HepG2 (cell line): ENCODE results near the gene CTNNA3. TPM values are rescaled to one million over a fixed set of nuclear protein-coding genes. Genes with fewer than 3 reads are reported as not detected.

Experiments used
- ATAC-seq: fragments of 200-7000 bp; cut with Tn5 transposase; 3 replicates; pipeline ENCODE4 v1.9.1; 2020; ENCODE audit warnings: mild to moderate bottlenecking, moderate library complexity
- BruUV-seq: library from RNA; stranded (reverse); fragments of 400-500 nt; replicated peaks from 2 replicates; lab custom pipeline; 2021; lab: Mats Ljungman, UMichigan
- CTCF ChIA-PET: fragments of 300-600 bp; formaldehyde crosslinking; extraction: SDS; loops from one replicate; lab custom pipeline; 2021; ENCODE audit warnings: low total read pairs, inconsistent platforms, low intra/inter-chr PET ratio; lab: Yijun Ruan, JAX
- POLR2A ChIA-PET: fragments of 350-600 bp; sonication (Branson Sonifier 250); formaldehyde crosslinking; loops from one replicate; lab custom pipeline; 2020; ENCODE audit warnings: antibody characterized with exemption, inconsistent platforms; lab: Yijun Ruan, JAX
- DNase-seq: peaks from one replicate; pipeline ENCODE4 v3.0.0-alpha.2; 2015; ENCODE audit warnings: low spot score
- FAIRE-seq: peaks from 3 replicates; lab custom pipeline; 2011; peaks lifted over from hg19 to GRCh38; lab: Jason Lieb, UNC
- H2AFZ ChIP-seq: one replicate; pipeline ENCODE4 v1.6.1; 2011; ENCODE audit warnings: low read length, inconsistent platforms
- H3K27ac ChIP-seq: fragments of 300-600 bp; 3 replicates; pipeline ENCODE4 v1.8.0; 2011; ENCODE audit warnings: mixed run types, mild to moderate bottlenecking, mixed read lengths, low read length, inconsistent platforms; ENCODE audit not compliant: insufficient read depth; ENCODE audit errors: extremely low read length
- H3K27me3 ChIP-seq, 2 experiments: fragments of 200-600 bp in 1 of 2; 2 replicates in 1 of 2; 3 replicates in 1 of 2; pipeline versions ENCODE4 v1.6.0 to v1.8.0; 2011; ENCODE audit warnings: low read length in 2 of 2, mild to moderate bottlenecking in 2 of 2, moderate library complexity in 2 of 2, inconsistent platforms in 1 of 2; ENCODE audit not compliant: insufficient read depth in 2 of 2, control insufficient read depth in 1 of 2
- H3K36me3 ChIP-seq, 2 experiments: fragments of 200-600 bp in 1 of 2; replicated peaks in 1 of 2; 2 replicates in 1 of 2; 3 replicates in 1 of 2; pipeline versions ENCODE4 v1.5.1 to v1.8.0; 2011; ENCODE audit warnings: low read length in 2 of 2, inconsistent platforms in 1 of 2; ENCODE audit not compliant: insufficient read depth in 2 of 2, control insufficient read depth in 1 of 2
- H3K4me1 ChIP-seq: 2 replicates; pipeline ENCODE4 v1.5.1; 2012; ENCODE audit warnings: low read length, inconsistent platforms; ENCODE audit not compliant: insufficient read depth
- H3K4me2 ChIP-seq: 2 replicates; pipeline ENCODE4 v1.6.0; 2011; ENCODE audit warnings: low read depth, low read length, inconsistent platforms
- H3K4me3 ChIP-seq, 3 experiments: fragments of 200-600 bp in 1 of 3; sonication (generic), shearing (Covaris generic) in 1 of 3; replicated peaks in 1 of 3; 2 replicates each; pipeline ENCODE4 v1.5.1; 2011 to 2016; ENCODE audit warnings: low read length in 3 of 3, inconsistent platforms in 2 of 3, low read depth in 2 of 3, mild to moderate bottlenecking in 2 of 3, control low read depth in 1 of 3, mixed read lengths in 1 of 3; ENCODE audit not compliant: insufficient read depth in 1 of 3
- H3K79me2 ChIP-seq: one replicate; pipeline ENCODE4 v1.6.1; 2011; ENCODE audit warnings: low read length, inconsistent platforms; ENCODE audit not compliant: insufficient read depth
- H3K9ac ChIP-seq: 2 replicates; pipeline ENCODE4 v1.6.0; 2011; ENCODE audit warnings: mild to moderate bottlenecking, low read depth, low read length, inconsistent platforms; ENCODE audit not compliant: insufficient read depth
- H3K9me3 ChIP-seq: 2 replicates; pipeline ENCODE4 v1.5.1; 2012; ENCODE audit warnings: mild to moderate bottlenecking, low read length
- H4K20me1 ChIP-seq: 2 replicates; pipeline ENCODE4 v1.6.0; 2011; ENCODE audit warnings: inconsistent platforms, mild to moderate bottlenecking, low read length, moderate library complexity; ENCODE audit not compliant: insufficient read depth
- ARID2 ChIP-seq: sonication (generic); formaldehyde crosslinking; IDR thresholded peaks from 2 replicates; pipeline ENCODE4 v1.8.1; 2022; ENCODE audit warnings: mild to moderate bottlenecking, missing genetic modification reagents, borderline replicate concordance
- ATF2 ChIP-seq: sonication (generic); formaldehyde crosslinking; IDR thresholded peaks from 2 replicates; pipeline ENCODE4 v1.4.0; 2020; ENCODE audit warnings: missing genetic modification reagents
- KLF6 ChIP-seq: IDR thresholded peaks from 2 replicates; pipeline ENCODE4 v1.8.0; 2016; ENCODE audit warnings: missing biosample characterization, missing genetic modification reagents
- SIX4 ChIP-seq: sonication (generic); formaldehyde crosslinking; IDR thresholded peaks from 2 replicates; pipeline ENCODE4 v1.4.0; 2020; ENCODE audit warnings: missing genetic modification reagents
- TFDP1 ChIP-seq: IDR thresholded peaks from 2 replicates; pipeline ENCODE4 v1.6.1; 2016; ENCODE audit warnings: missing compliant biosample characterization, missing genetic modification reagents, borderline replicate concordance
- THRA ChIP-seq: sonication (generic); formaldehyde crosslinking; IDR thresholded peaks from 2 replicates; pipeline ENCODE4 v1.4.0; 2020; ENCODE audit warnings: missing genetic modification reagents, borderline replicate concordance
- TRIM22 ChIP-seq: fragments of 450-650 bp; IDR thresholded peaks from 2 replicates; pipeline ENCODE4 v1.6.1; 2017
- ZBTB2 ChIP-seq: sonication (generic); formaldehyde crosslinking; IDR thresholded peaks from 2 replicates; pipeline ENCODE4 v1.8.0; 2022; ENCODE audit warnings: low read depth, missing genetic modification reagents
- ZFYVE20 ChIP-seq: sonication (generic); formaldehyde crosslinking; IDR thresholded peaks from 2 replicates; pipeline ENCODE4 v1.8.0; 2023; ENCODE audit warnings: low read depth, mild to moderate bottlenecking, moderate library complexity, missing genetic modification reagents, borderline replicate concordance
- ZNF275 ChIP-seq: sonication (generic); formaldehyde crosslinking; IDR thresholded peaks from 2 replicates; pipeline ENCODE4 v1.8.0; 2022; ENCODE audit warnings: missing genetic modification reagents, mild to moderate bottlenecking, inconsistent platforms, borderline replicate concordance
- ZNF280D ChIP-seq: sonication (generic); formaldehyde crosslinking; IDR thresholded peaks from 2 replicates; pipeline ENCODE4 v1.5.1; 2020; ENCODE audit warnings: mild to moderate bottlenecking, missing genetic modification reagents
- ZNF329 ChIP-seq: sonication (generic); formaldehyde crosslinking; IDR thresholded peaks from 2 replicates; pipeline ENCODE4 v1.9.0; 2021; ENCODE audit warnings: low read depth, mild to moderate bottlenecking, missing genetic modification reagents
- ZNF629 ChIP-seq: sonication (generic); formaldehyde crosslinking; conservative IDR thresholded peaks from 2 replicates; pipeline ENCODE4 v1.5.0; 2020; ENCODE audit warnings: missing genetic modification reagents
- WGBS: methylation state at CpG from one replicate; pipeline ENCODE4 v1.1.6; 2017; ENCODE audit warnings: low lambda C conversion rate; 5-methylcytosine and 5-hydroxymethylcytosine counted together
- in situ Hi-C: cut with HindIII; loops from 2 replicates; pipeline ENCODE4 v1.10.0; 2017; ENCODE audit warnings: low pct_unique_long_range_greater_than_20kb; ENCODE audit not compliant: extremely low pct_ligation_motif_present
- intact Hi-C: fragments of 100-400 bp; cut with micrococcal nuclease; formaldehyde crosslinking; loops from one replicate; pipeline ENCODE4 v1.10.0; 2022; ENCODE audit not compliant: unreplicated experiment
- polyA plus RNA-seq, 8 experiments: library from polyadenylated mRNA; depleted of rRNA in 3 of 8; stranded (reverse) in 7 of 8; unstranded in 1 of 8; fragments of >200 nt; fragmentation: Illumina TruSeq in 4 of 8; extraction: Trizol in 4 of 8; gene quantifications; 2 replicates each; pipeline versions ENCODE4 v1.2.1 to v1.2.3, GENCODE V29; 2011 to 2016; ENCODE audit warnings: low read depth in 4 of 8, missing spikeins in 1 of 8, mixed read lengths in 1 of 8; ENCODE audit not compliant: insufficient read depth in 1 of 8
- total RNA-seq, 5 experiments: library from RNA; depleted of rRNA; stranded (reverse); fragments of >200 nt; fragmentation: Illumina TruSeq; extraction: Trizol; gene quantifications; 2 replicates each; pipeline ENCODE4 v1.2.3, GENCODE V29; 2016; ENCODE audit warnings: low read depth in 1 of 5

The CTNNA3 gene
- total and polyA plus RNA-seq, 2 of the 13 experiments (the other 11 are each of a cell fraction or from before 2014, with no cell fraction given) = not detected

- Histone ChIP-seq H4K20me1 (no peaks in the 10 kb centered on the region), H3K4me2 (no peak overlapping the region), H3K27me3 (no peaks in the 10 kb centered on the region; a peak in 1 of 5 replicates), H3K36me3 (no peaks in the 10 kb centered on the region), H3K27ac (no peak overlapping the region), H3K9ac (no peak overlapping the region), H3K4me1 (no peaks in the 10 kb centered on the region), H3K79me2 (no peaks in the 10 kb centered on the region), H3K4me3 (no peak overlapping the region), H2AFZ (no peak overlapping the region), H3K9me3 (no peaks in the 10 kb centered on the region)
- intact Hi-C loops (no loop called here), in situ Hi-C loops (no loop called here)
- no peak for FAIRE-seq
- CTCF ChIA-PET = no interaction called here
- 22% methylated on average over 2 of the region's 2 CpGs for WGBS
- DNase-seq = no peak
- POLR2A ChIA-PET = no interaction called here
- no TSS peak for BruUV-seq
- ATAC-seq = no peak
- TF ChIP-seq ZNF629 (CRISPR knock-in tag) (no peak), SIX4 (no peak), ARID2 (CRISPR knock-in tag) (no peak), ATF2 (no peak), ZBTB2 (no peak), ZNF275 (CRISPR knock-in tag) (no peak), ZFYVE20 (CRISPR knock-in tag) (no peak), TRIM22 (no peak), ZNF329 (CRISPR knock-in tag) (no peak), THRA (CRISPR knock-in tag) (no peak), ZNF280D (no peak), TFDP1 (CRISPR knock-in tag) (no peak), KLF6 (CRISPR knock-in tag) (no peak)
Measured at GRCh38 chr10:67296926-67297325, 399.1 kb downstream of the CTNNA3 start.
